Loucy (cell line): ENCODE measurements around the gene ZNF142.

ENCODE experiments used
- EZH2phosphoT487 ChIP-seq: fragments of 200-600 bp; IDR thresholded peaks from 2 replicates; pipeline ENCODE4 v1.6.1; 2018; ENCODE audit warnings: antibody characterized with exemption, mild to moderate bottlenecking, moderate library complexity, borderline replicate concordance
- TF ChIP-seq, protein P1 (sequence below): fragments of 200-600 bp; sonication (generic); conservative IDR thresholded peaks from 2 replicates; pipeline ENCODE4 v1.5.1; 2014; ENCODE audit warnings: mild to moderate bottlenecking, antibody characterized with exemption, low read length

DNA sequence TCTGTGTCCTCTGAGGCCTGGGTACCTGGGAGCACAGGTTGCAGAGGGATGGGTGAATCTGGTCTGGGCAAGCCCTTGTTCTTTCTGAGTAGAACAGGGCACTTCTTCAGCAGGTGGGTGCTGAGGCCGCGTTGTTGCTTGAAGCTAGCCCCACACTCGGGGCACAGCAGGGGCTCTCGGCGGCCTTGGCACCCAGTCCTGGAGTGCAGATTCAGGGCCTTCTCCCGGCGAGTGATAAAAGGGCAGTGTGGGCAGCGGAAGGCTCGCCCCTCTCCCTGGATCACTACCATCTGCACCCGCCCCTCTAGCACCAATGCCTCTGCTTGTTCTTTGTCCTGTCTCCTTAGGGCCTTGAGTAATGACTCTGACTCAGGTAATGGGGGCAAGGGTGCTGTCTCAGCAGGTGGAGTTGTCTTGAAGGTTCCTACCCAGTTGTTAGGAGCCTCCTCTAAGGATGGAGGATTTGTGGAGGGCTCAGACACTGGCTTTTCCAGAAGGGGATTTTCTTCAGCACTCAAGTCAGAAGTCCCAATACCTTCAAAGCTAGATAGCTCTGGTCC is 15.6 kb downstream of the ZNF142 start:
- TF ChIP-seq, protein P1, sequence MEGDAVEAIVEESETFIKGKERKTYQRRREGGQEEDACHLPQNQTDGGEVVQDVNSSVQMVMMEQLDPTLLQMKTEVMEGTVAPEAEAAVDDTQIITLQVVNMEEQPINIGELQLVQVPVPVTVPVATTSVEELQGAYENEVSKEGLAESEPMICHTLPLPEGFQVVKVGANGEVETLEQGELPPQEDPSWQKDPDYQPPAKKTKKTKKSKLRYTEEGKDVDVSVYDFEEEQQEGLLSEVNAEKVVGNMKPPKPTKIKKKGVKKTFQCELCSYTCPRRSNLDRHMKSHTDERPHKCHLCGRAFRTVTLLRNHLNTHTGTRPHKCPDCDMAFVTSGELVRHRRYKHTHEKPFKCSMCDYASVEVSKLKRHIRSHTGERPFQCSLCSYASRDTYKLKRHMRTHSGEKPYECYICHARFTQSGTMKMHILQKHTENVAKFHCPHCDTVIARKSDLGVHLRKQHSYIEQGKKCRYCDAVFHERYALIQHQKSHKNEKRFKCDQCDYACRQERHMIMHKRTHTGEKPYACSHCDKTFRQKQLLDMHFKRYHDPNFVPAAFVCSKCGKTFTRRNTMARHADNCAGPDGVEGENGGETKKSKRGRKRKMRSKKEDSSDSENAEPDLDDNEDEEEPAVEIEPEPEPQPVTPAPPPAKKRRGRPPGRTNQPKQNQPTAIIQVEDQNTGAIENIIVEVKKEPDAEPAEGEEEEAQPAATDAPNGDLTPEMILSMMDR: no peak
- no peak for TF ChIP-seq EZH2phosphoT487
